Spinal cord (tissue), 10 donors: ENCODE results near the gene OR4F6. TPM values are rescaled to one million over a fixed set of nuclear protein-coding genes. Genes with fewer than 3 reads are reported as not detected.
"Not testable (repeated sequence)": the region's sequence is repeated elsewhere in the genome, so short reads cannot be mapped to it uniquely, and the experiment has no call there.

Experiments
- DNase-seq, 6 donors: peaks; one replicate each; pipeline versions ENCODE4 v3.0.0 to v3.0.0-alpha.2; 2013 to 2015; ENCODE audit warnings: low spot score in 6 of 6, low read depth in 4 of 6
- H3K27ac ChIP-seq: one replicate; pipeline ENCODE4 v1.5.1; 2013; ENCODE audit warnings: low read depth, low read length, control low read depth
- H3K27me3 ChIP-seq: one replicate; pipeline ENCODE4 v1.6.1; 2013; ENCODE audit warnings: low read length; ENCODE audit not compliant: control insufficient read depth, insufficient read depth
- H3K36me3 ChIP-seq: one replicate; pipeline ENCODE4 v1.6.1; 2013; ENCODE audit warnings: low read length; ENCODE audit not compliant: control insufficient read depth, insufficient read depth
- H3K4me1 ChIP-seq: one replicate; pipeline ENCODE4 v1.6.1; 2013; ENCODE audit warnings: low read length; ENCODE audit not compliant: control insufficient read depth, insufficient read depth
- H3K4me3 ChIP-seq: one replicate; pipeline ENCODE4 v1.5.1; 2013; ENCODE audit warnings: low read depth, low read length, control low read depth
- H3K9me3 ChIP-seq: one replicate; pipeline ENCODE4 v1.6.1; 2013; ENCODE audit warnings: low read length; ENCODE audit not compliant: control insufficient read depth, insufficient read depth
- WGBS: methylation state at CpG from one replicate; pipeline ENCODE4 v1.1.5; 2013; ENCODE audit warnings: missing lambda C conversion rate; ENCODE audit not compliant: insufficient coverage; 5-methylcytosine and 5-hydroxymethylcytosine counted together
- long read RNA-seq, 4 donors: transcript quantifications; one replicate each; lab custom pipeline, GENCODE V29; 2026
- polyA plus RNA-seq, 2 donors: library from polyadenylated mRNA; unstranded; fragments of 120-200 nt; gene quantifications; one replicate each; pipeline ENCODE4 v1.2.1, GENCODE V29; 2013; ENCODE audit not compliant: insufficient read length in 2 of 2
- total RNA-seq, 2 donors: library from RNA; depleted of rRNA in 1 of 2; stranded (reverse); fragments of 120-200 nt in 1 of 2; fragments of >200 nt in 1 of 2; gene quantifications; one replicate each; pipeline versions ENCODE4 v1.2.3 to v1.2.4, GENCODE V29; 2013 to 2014
- donor health status: healthy.

Gene OR4F6
- total RNA-seq (not detected), polyA plus RNA-seq (not detected)
- long read RNA-seq, donor 1 = 0 reads
- long read RNA-seq, donor 2 = 0 reads
- long read RNA-seq, donor 3 = 0 reads
- long read RNA-seq, donor 4 = 0 reads

- Histone ChIP-seq H3K4me3 (no peak within 1 kb of the TSS), H3K4me1 (no peaks in the 10 kb centered on the region), H3K36me3 (no peaks in the 10 kb centered on the region), H3K27ac (no peak within 1 kb of the TSS), H3K27me3 (no peaks in the 10 kb centered on the region), H3K9me3 (no peaks in the 10 kb centered on the region)
- peak in 2 of 6 donors; percentile 14 to 21 for DNase-seq
- WGBS = 55% methylated on average over 1 of the region's 2 CpGs
These were observed at the start of gene OR4F6 for GRCh38 chr15:101803209-101803608. Gene OR4F6 (plus strand): TSS chr15:101803509. CDS start chr15:101805720, 2,211 bp downstream.

GRCh38 chr15:101764669-101765339, 38.5 kb upstream of the OR4F6 start:
- 88% methylated on average over 18 of the region's 23 CpGs for WGBS

GRCh38 chr15:101765340-101765671, 38.0 kb upstream of the OR4F6 start:
- not testable (repeated sequence) for H3K4me1 ChIP-seq, H3K27ac ChIP-seq, H3K36me3 ChIP-seq, H3K9me3 ChIP-seq, H3K4me3 ChIP-seq, H3K27me3 ChIP-seq, DNase-seq
- 89% methylated on average over 7 of the region's 7 CpGs for WGBS

More at GRCh38 chr15:101764669-101765339, 38.5 kb upstream of the OR4F6 start:
- not testable (repeated sequence) for H3K9me3 ChIP-seq, H3K36me3 ChIP-seq, H3K4me1 ChIP-seq, H3K4me3 ChIP-seq, H3K27ac ChIP-seq, DNase-seq, H3K27me3 ChIP-seq

GRCh38 chr15:101765772-101766456, 37.4 kb upstream of the OR4F6 start:
- no peaks in the 10 kb centered on the region for H3K27me3 ChIP-seq
- H3K9me3 ChIP-seq = no peaks in the 10 kb centered on the region
- WGBS = 92% methylated on average over 14 of the region's 15 CpGs
- peaks cover 3% of the 10 kb centered on the region for H3K36me3 ChIP-seq
- no peaks in the 10 kb centered on the region for H3K4me1 ChIP-seq
- H3K27ac ChIP-seq = no peak overlapping the region
- no peak overlapping the region for H3K4me3 ChIP-seq
- no peak for DNase-seq

GRCh38 chr15:101767083-101767640, 36.1 kb upstream of the OR4F6 start:
- whole genome bisulfite sequencing = 78% methylated on average over 4 of the region's 11 CpGs
- H3K27ac ChIP-seq, H3K9me3 ChIP-seq, H3K4me3 ChIP-seq, H3K36me3 ChIP-seq, H3K4me1 ChIP-seq, H3K27me3 ChIP-seq, DNase-seq: not testable (repeated sequence)

GRCh38 chr15:101772921-101773320, 30.4 kb upstream of the OR4F6 start:
- no peak overlapping the region for H3K27ac ChIP-seq
- H3K9me3 ChIP-seq = no peaks in the 10 kb centered on the region
- H3K4me3 ChIP-seq = no peak overlapping the region
- H3K27me3 ChIP-seq = no peaks in the 10 kb centered on the region
- WGBS = 94% methylated on average over 8 of the region's 8 CpGs
- peaks cover 3% of the 10 kb centered on the region for H3K36me3 ChIP-seq
- no peak for DNase-seq
- no peaks in the 10 kb centered on the region for H3K4me1 ChIP-seq

- H3K36me3 ChIP-seq = peaks cover 3% of the 10 kb centered on the region
These were observed 29.7 kb upstream of the OR4F6 start for GRCh38 chr15:101773496-101774100.

GRCh38 chr15:101775136-101775535, 28.2 kb upstream of the OR4F6 start:
- H3K27ac ChIP-seq = no peak overlapping the region
- H3K4me1 ChIP-seq = no peaks in the 10 kb centered on the region
- DNase-seq = no peak
- peaks cover 3% of the 10 kb centered on the region for H3K36me3 ChIP-seq
- H3K9me3 ChIP-seq = no peaks in the 10 kb centered on the region
- WGBS = 89% methylated on average over 10 of the region's 10 CpGs
- H3K27me3 ChIP-seq = no peaks in the 10 kb centered on the region
- H3K4me3 ChIP-seq = no peak overlapping the region

More at GRCh38 chr15:101773496-101774100, 29.7 kb upstream of the OR4F6 start:
- no peak for DNase-seq
- Histone ChIP-seq H3K4me1 (no peaks in the 10 kb centered on the region), H3K9me3 (no peaks in the 10 kb centered on the region), H3K27ac (no peak overlapping the region), H3K27me3 (no peaks in the 10 kb centered on the region), H3K4me3 (no peak overlapping the region)
- 56% methylated on average over 7 of the region's 7 CpGs for WGBS

GRCh38 chr15:101778576-101778975, 24.7 kb upstream of the OR4F6 start:
- H3K27ac ChIP-seq, H3K4me3 ChIP-seq, H3K4me1 ChIP-seq, H3K27me3 ChIP-seq, H3K36me3 ChIP-seq, DNase-seq, H3K9me3 ChIP-seq: not testable (repeated sequence)
- WGBS = 86% methylated on average over 7 of the region's 10 CpGs
